Astrocyte of the cerebellum (primary cell): ENCODE data around the gene ESRRB.

ENCODE experiments used
- DNase-seq: peaks from one replicate; pipeline ENCODE4 v3.0.0-alpha.2; 2011; ENCODE audit warnings: low read depth
- H3K4me3 ChIP-seq: 2 replicates; pipeline ENCODE4 v1.5.1; 2011; ENCODE audit warnings: mild to moderate bottlenecking, low read depth, low read length, moderate library complexity
- in situ Hi-C: cut with HindIII; loops from 2 replicates; pipeline ENCODE4 v1.10.0; 2017; ENCODE audit warnings: low sequenced_read_pairs
- TF ChIP-seq, protein P1 (sequence below): IDR thresholded peaks from 2 replicates; pipeline ENCODE4 v1.5.1; 2012; ENCODE audit warnings: low read length, low read depth, moderate library complexity, mild to moderate bottlenecking; ENCODE audit errors: missing control alignments

ESRRB gene

DNA sequence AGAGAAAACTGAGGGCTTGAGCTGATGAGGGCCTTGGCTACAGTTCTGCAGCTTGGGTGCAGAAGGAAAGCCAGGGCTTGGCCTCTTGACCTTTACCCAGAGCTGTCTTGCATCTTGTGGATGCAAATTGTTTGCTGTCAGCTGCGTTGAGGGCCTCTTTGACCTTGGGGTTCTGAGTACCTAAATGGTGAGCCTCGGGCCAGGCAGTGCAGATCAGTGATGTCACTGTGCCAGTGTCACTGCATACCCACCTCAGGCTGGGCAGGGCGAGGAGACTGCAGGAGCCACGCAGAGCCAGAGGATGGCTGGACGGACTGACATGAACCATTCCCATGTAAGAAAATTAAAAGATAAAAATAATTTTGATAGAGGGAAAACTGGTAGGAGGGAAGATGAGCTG is 18.6 kb downstream of the ESRRB start:
- H3K4me3 ChIP-seq = no peak overlapping the region
- in situ Hi-C loops = no loop called here
- TF ChIP-seq, protein P1, sequence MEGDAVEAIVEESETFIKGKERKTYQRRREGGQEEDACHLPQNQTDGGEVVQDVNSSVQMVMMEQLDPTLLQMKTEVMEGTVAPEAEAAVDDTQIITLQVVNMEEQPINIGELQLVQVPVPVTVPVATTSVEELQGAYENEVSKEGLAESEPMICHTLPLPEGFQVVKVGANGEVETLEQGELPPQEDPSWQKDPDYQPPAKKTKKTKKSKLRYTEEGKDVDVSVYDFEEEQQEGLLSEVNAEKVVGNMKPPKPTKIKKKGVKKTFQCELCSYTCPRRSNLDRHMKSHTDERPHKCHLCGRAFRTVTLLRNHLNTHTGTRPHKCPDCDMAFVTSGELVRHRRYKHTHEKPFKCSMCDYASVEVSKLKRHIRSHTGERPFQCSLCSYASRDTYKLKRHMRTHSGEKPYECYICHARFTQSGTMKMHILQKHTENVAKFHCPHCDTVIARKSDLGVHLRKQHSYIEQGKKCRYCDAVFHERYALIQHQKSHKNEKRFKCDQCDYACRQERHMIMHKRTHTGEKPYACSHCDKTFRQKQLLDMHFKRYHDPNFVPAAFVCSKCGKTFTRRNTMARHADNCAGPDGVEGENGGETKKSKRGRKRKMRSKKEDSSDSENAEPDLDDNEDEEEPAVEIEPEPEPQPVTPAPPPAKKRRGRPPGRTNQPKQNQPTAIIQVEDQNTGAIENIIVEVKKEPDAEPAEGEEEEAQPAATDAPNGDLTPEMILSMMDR = no peak
- no peak for DNase-seq

DNA sequence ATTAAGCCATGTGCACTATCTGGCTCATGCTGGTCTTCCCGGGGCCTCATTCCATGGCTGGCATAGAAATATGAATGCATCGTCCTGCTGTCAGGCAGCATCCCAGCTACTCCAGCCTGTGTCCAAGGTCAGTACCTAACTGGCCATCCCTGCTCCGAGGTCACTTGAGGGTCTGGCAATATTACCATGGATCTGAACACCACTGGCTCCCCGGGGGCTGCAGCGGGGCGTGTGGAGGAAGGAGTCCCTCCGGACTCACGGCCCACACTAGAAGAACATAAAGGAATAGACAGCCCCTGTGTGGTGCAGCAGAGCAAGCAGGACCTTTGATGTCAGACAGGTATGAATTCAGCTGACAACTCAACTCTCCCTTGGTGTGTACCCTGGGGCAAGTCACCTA is 19.2 kb downstream of the ESRRB start:
- in situ Hi-C loops = no loop called here
- TF ChIP-seq, protein P1 = no peak

DNA sequence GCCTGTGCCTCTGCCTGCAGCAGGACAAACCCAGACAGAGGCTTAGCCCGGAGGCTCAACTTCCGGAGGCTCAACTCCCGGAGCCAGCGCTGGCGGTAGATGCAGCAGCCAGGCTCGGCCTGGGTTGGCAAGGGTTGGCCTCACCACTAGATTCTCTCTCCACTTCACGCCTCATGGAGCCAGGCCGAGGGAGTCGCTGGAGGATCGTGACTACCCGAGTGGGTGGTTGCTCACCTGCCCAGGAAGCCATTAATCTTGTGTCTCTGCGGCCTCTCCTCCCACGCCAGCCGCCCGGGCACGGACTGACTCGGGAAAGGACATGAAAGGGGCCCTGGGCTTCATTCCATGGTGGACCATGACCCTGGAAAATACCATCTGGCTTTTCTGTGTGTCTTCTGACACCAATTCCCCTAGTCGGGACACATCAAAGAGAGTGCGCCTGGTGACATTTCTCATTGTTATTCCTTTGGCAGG is 20.8 kb downstream of the ESRRB start:
- TF ChIP-seq, protein P1 = no peak
- no peak for DNase-seq
- H3K4me3 ChIP-seq = no peak overlapping the region
- in situ Hi-C loops = no loop called here

More for the DNA sequence above, 19.2 kb downstream of the ESRRB start:
- no peak overlapping the region for H3K4me3 ChIP-seq
- DNase-seq = no peak

DNA sequence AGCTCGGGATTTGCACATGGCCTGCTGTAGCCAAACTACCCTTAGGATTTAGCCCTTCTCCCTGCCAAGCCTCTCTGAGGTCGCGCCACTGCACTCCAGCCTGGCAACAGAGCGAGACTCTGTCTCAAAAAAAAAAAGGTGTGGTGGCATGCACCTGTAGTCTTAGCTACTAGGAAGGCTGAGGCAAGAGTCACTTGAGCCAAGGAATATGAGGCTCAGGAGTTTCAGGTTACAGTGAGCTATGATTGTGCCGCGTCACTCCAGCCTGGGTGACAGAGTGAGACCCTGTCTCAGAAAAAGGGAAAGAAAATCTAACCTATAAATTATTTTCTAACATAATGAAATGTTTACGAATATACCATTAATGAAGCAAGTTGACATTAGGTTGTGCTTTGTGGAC is 29.7 kb downstream of the ESRRB start:
- TF ChIP-seq, protein P1 = no peak
- no peak for DNase-seq
- H3K4me3 ChIP-seq = no peak overlapping the region
- in situ Hi-C loops = no loop called here

DNA sequence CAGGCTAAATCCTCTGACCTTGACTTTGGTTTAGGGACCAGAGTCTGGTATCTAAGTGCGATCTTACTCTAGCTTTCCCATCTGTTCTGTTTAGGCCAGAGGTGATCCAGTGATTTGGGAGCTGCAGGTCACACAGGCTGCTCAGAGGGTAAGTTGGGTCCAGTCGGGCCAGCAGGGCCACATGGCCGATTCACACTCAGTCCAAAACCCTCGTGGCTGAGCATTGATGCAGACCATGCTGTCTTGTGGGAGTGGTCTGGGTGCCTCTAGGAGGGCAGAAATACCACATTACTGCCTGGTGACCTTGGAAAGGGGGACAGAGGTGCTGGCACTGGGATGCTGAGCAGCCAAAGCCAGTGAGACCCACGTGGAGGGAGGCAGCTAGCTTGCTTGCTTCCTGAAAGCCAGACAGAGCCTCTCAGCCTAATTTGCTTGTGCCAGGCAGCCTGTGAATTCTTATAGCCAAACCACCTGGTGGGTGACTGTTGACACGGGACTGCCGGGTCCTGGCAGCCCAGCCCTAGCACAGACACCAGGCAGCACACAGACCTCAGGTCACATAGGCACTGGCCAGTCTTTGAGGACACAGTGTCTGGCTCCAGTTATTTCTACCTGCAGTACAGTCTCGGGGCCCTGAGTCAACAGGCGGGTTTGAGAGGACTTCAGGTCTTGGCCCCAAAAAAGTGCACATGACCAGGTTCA is 31.7 kb downstream of the ESRRB start:
- in situ Hi-C loops = no loop called here
- no peak for DNase-seq
- no peak overlapping the region for H3K4me3 ChIP-seq
- TF ChIP-seq, protein P1 = no peak

DNA sequence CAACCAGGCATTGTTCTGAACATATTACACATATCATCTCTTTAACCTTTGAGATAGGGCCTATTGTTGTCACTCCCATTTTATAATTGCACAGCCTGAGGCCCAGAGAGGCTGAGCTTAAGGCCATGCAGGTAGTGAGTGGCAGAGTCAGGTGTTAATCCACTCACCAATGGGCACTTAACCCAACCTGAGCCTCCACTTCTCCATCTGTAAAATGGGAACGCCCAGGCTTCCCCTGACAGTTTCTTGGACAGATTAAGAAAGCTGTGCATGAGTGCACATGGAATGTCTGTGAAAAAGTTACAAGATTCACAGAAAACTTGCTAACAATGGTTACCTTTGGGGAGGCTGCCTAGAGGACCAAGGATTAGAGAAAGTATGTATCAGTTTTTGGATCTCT is 32.9 kb downstream of the ESRRB start:
- H3K4me3 ChIP-seq = no peak overlapping the region
- in situ Hi-C loops = no loop called here
- TF ChIP-seq, protein P1 = no peak
- no peak for DNase-seq
